Measurements from ENCODE around the gene C18orf54. TPM values are rescaled to one million over a fixed set of nuclear protein-coding genes. Genes with fewer than 3 reads are reported as not detected.

C18orf54 gene
- total and polyA plus RNA-seq, 9 of the 15 experiments (the other 6 are each of a cell fraction or from before 2014, with no cell fraction given), result 3.0 to 8.7 (median 4.3) TPM

DNA sequence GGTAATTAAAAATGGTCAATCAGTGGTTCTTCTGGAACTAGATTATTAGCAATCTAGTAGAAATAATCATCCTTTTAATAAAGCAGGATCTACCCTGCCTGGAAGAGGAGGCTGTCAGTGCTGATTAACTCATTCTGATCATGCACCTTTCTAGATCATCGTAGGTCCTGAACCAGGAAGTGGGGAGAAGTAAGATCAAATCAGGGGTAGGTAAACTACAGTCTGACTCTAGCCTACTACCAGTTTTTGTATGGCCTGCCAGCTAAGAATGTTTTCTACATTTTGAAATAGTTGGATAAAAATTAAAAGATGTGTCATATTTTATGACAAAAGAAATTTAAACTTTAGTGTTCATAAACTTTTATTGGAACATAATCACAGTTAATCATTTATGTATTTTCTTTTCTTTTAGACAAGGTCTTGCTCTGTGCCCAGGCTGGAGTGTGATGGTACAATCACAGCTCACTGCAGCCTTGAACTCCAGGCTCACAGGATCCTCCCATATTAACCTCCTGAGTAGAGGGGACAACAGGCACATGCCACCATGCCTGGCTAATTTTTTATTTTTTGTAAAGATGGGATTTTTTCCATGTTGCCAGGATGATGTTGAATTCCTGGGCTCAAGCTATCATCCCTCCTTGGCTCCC lies 36.1 kb downstream of the C18orf54 start:
- in situ Hi-C loops (cut with MboI) (no loop called here), intact Hi-C loops (cut with micrococcal nuclease) (loop anchor here (2.0 to 10.0 kb wide), 4 partner anchors 36 to 277 kb away; partner anchors contain the start of genes C18orf54 and STARD6)
- Histone ChIP-seq H3K9me1 (ENCODE audit: control insufficient read depth, insufficient read depth, low read length) (no peaks in the 10 kb centered on the region), H3K9me3 (replicated peaks; ENCODE audit: control insufficient read depth, insufficient read depth, low read depth, low read length) (no peaks in the 10 kb centered on the region), H3K4me1 (replicated peaks in 1 of 2; ENCODE audit: control insufficient read depth in 2 of 2, insufficient read depth in 2 of 2, low read length in 2 of 2) (peaks cover 3 to 14% of the 10 kb centered on the region in 2 experiments; a peak in 3 of 5 replicates), H3K27ac (ENCODE audit: extremely low read depth, low read depth, low read length) (no peak overlapping the region), H2AFZ (ENCODE audit: low read depth, low read length) (no peak overlapping the region), H3K4me3 (no peak overlapping the region), H3K27me3 (ENCODE audit: control insufficient read depth in 2 of 2, insufficient read depth in 2 of 2, low read length in 2 of 2) (no peaks in the 10 kb centered on the region; a peak in 1 of 5 replicates), H3K79me2 (ENCODE audit: control insufficient read depth, insufficient read depth, low read length) (no peaks in the 10 kb centered on the region), H3K36me3 (ENCODE audit: control insufficient read depth, insufficient read depth, low read length) (no peaks in the 10 kb centered on the region), H3K4me2 (ENCODE audit: insufficient read depth, low read length) (no peak overlapping the region), H4K20me1 (replicated peaks; ENCODE audit: control insufficient read depth, insufficient read depth, low read length) (no peaks in the 10 kb centered on the region; the same call in 1 of the 2 replicates), H3K9ac (ENCODE audit: insufficient read depth in 1 of 2, low read depth in 2 of 2, low read length in 2 of 2) (no peak overlapping the region)
- WGBS (ENCODE audit: insufficient coverage, low coverage, missing lambda C conversion rate), result 0% methylated on average over 1 of the region's 1 CpG
- TF ChIP-seq, protein P1, sequence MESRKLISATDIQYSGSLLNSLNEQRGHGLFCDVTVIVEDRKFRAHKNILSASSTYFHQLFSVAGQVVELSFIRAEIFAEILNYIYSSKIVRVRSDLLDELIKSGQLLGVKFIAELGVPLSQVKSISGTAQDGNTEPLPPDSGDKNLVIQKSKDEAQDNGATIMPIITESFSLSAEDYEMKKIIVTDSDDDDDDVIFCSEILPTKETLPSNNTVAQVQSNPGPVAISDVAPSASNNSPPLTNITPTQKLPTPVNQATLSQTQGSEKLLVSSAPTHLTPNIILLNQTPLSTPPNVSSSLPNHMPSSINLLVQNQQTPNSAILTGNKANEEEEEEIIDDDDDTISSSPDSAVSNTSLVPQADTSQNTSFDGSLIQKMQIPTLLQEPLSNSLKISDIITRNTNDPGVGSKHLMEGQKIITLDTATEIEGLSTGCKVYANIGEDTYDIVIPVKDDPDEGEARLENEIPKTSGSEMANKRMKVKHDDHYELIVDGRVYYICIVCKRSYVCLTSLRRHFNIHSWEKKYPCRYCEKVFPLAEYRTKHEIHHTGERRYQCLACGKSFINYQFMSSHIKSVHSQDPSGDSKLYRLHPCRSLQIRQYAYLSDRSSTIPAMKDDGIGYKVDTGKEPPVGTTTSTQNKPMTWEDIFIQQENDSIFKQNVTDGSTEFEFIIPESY (CRISPR knock-in tag; IDR thresholded peaks at IDR 0.05), result no peak
- TF ChIP-seq ZNF146 (CRISPR knock-in tag; IDR thresholded peaks at IDR 0.05; ENCODE audit: unreplicated experiment) (no peak), PTTG1 (tag; IDR thresholded peaks at IDR 0.05; ENCODE audit: low read depth) (no peak), HEY1 (CRISPR knock-in tag; IDR thresholded peaks at IDR 0.05; ENCODE audit: borderline replicate concordance) (no peak), KHSRP (IDR thresholded peaks at IDR 0.05) (no peak), EP300 (IDR thresholded peaks at IDR 0.05; ENCODE audit: low read length) (no peak), SIN3B (IDR thresholded peaks at IDR 0.05; ENCODE audit: low read depth) (no peak), CREB1 (IDR thresholded peaks at IDR 0.05) (no peak), CREB1 (CRISPR knock-in tag; IDR thresholded peaks at IDR 0.05) (no peak), ILK (tag; IDR thresholded peaks at IDR 0.05; ENCODE audit: borderline replicate concordance, low read depth) (no peak), MTA2 (IDR thresholded peaks at IDR 0.05; ENCODE audit: low read depth) (no peak)
- TF ChIP-seq, protein P2, sequence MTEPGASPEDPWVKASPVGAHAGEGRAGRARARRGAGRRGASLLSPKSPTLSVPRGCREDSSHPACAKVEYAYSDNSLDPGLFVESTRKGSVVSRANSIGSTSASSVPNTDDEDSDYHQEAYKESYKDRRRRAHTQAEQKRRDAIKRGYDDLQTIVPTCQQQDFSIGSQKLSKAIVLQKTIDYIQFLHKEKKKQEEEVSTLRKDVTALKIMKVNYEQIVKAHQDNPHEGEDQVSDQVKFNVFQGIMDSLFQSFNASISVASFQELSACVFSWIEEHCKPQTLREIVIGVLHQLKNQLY (CRISPR knock-in tag; conservative IDR thresholded peaks at IDR 0.05), result no peak
- TF ChIP-seq, protein P3, sequence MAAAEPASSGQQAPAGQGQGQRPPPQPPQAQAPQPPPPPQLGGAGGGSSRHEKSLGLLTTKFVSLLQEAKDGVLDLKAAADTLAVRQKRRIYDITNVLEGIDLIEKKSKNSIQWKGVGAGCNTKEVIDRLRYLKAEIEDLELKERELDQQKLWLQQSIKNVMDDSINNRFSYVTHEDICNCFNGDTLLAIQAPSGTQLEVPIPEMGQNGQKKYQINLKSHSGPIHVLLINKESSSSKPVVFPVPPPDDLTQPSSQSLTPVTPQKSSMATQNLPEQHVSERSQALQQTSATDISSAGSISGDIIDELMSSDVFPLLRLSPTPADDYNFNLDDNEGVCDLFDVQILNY (CRISPR knock-in tag; IDR thresholded peaks at IDR 0.05), result no peak
- CTCF ChIA-PET (ENCODE audit: low intra/inter-chr PET ratio), result no interaction called here
- POLR2A ChIA-PET, result no interaction called here
- DNase-seq (ENCODE audit: extremely low read depth in 1 of 4, low spot score in 3 of 4), result no peak
- no TSS peak for BruUV-seq (replicated peaks)
- no peak for ATAC-seq
- FAIRE-seq, result no peak

Measured in K562 (cell line).